Measurements from ENCODE around the gene PRDM12.

PRDM12 gene

DNA sequence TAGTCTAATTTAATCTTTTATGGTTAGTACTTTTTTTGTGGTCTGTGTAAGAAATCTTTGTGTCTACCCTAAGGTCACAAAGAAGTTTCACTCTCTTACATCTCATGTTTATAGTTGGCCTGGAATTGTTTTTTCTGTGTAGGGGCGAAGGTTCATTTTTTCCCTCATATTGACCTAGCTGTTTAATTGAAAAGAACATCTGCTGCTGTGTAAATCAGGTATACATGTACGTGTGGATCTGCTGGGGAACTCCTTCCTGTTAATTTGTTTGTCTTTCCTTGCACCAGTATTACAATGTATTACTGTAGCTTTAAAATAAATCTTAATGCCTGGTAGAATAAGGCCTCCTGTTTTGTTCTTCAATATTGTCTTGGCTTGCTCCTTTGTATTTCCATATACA lies 67.0 kb downstream of the PRDM12 start:
- DNase-seq (ENCODE audit: low spot score), result no peak

DNA sequence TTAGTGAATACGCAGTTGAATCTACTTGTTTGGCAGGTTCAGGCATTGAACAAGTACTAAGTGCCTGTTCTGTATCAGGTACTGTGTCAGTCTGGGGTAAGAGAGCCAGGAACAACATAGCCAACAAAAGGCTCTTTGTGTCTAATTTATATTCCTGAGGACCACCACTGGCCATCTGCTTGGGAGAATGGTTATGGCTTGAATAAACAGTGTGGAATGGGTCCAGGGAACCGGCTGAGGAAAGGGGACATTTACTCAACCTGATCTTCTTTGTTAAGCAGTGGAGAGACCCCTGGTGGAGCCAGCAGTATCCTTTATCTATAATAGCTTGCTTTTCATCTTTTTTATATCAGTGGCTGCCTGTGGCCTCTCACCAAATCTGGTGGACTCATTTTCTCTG lies 67.7 kb downstream of the PRDM12 start:
- DNase-seq (ENCODE audit: low spot score), result no peak
